ENCODE data around the gene CHRND. TPM values are rescaled to one million over a fixed set of nuclear protein-coding genes. Genes with fewer than 3 reads are reported as not detected.

The CHRND gene
- total RNA-seq, 4 donors from 2014 or later, result 49.1 to 119 (median 81.1) TPM

DNA sequence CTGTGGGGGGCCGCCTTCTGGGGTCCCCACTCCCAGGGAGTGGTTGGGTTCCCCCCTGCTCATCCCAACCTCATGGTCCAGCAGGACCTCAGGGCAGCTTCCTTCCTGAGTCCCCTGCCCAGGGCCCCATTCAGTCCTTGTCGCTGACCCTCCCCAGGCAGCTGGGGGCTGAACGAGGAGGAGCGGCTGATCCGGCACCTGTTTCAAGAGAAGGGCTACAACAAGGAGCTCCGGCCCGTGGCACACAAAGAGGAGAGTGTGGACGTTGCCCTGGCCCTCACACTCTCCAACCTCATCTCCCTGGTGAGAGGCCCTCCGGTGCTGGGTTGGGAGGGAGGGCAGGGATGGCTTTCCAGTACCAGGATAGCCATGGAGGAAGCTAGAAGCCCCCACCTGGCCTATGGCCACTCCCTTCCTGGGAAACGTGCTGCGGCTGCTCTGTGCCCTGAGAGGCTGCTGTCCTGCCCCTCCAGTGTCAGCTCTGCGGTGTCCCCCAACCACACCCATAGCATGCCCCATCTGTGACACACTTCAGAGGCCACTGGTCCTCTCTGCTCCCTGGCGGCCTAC is 497 bp downstream of the CHRND start:
- H3K4me3 ChIP-seq, result peak overlapping the region; percentile 30 to 63 (median 44)
- DNase-seq (peak in 1 of 2 donors; percentile 58), ATAC-seq (peak; percentile 5 to 12)
- in situ Hi-C loops (cut with MboI; ENCODE audit: low sequenced_read_pairs in 4 of 4) (no loop called here), intact Hi-C loops (cut with DNase I; ENCODE audit: low total_unique reads) (loop anchor here (2.0 to 10.0 kb wide), 2 partner anchors 24 to 212 kb away; partner anchors contain the start of genes EIF4E2 and TIGD1)
- no peak for TF ChIP-seq POLR2A (IDR thresholded peaks at IDR 0.05)
- TF ChIP-seq, protein P1, sequence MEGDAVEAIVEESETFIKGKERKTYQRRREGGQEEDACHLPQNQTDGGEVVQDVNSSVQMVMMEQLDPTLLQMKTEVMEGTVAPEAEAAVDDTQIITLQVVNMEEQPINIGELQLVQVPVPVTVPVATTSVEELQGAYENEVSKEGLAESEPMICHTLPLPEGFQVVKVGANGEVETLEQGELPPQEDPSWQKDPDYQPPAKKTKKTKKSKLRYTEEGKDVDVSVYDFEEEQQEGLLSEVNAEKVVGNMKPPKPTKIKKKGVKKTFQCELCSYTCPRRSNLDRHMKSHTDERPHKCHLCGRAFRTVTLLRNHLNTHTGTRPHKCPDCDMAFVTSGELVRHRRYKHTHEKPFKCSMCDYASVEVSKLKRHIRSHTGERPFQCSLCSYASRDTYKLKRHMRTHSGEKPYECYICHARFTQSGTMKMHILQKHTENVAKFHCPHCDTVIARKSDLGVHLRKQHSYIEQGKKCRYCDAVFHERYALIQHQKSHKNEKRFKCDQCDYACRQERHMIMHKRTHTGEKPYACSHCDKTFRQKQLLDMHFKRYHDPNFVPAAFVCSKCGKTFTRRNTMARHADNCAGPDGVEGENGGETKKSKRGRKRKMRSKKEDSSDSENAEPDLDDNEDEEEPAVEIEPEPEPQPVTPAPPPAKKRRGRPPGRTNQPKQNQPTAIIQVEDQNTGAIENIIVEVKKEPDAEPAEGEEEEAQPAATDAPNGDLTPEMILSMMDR (IDR thresholded peaks at IDR 0.05 in 4 of 5, conservative IDR thresholded peaks at IDR 0.05 in 1 of 5), result no peak
- H3K9me3 ChIP-seq, result no peaks in the 10 kb centered on the region
- H3K36me3 ChIP-seq, result no peaks in the 10 kb centered on the region
- H3K27ac ChIP-seq, result peak overlapping the region; percentile 90 to 97 (median 94)
- H3K27me3 ChIP-seq, result peaks cover 0 to 7% (median 0%) of the 10 kb centered on the region in 3 donors
- H3K4me1 ChIP-seq, result peaks cover 49 to 51% of the 10 kb centered on the region in 2 donors

DNA sequence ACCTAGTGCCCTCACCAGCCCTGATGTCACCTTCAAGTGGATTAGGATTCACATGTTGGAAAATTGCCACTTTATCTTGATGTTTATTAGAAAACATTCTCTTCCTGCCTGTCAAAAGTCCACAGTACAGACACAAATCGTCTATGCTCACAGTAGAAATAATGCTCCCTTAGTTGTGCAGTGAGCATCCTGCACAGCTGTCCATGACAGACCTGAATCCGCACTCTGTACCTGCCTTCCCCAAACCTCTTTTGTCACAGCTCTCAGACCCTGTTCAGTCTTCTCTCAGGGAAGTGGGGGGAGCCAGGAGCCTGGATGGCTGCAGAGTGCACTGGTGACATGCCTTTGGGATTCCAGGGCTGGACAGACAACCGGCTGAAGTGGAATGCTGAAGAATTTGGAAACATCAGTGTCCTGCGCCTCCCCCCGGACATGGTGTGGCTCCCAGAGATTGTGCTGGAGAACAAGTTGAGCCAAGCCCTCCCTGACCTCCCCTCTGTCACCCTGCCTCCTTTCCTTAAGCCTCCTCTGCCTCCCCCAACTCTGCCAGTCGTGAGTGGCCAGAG is 2.0 kb downstream of the CHRND start:
- Histone ChIP-seq H3K9me3 (no peaks in the 10 kb centered on the region), H3K4me3 (no peak overlapping the region), H3K4me1 (peaks cover 45 to 49% of the 10 kb centered on the region in 2 donors), H3K36me3 (no peaks in the 10 kb centered on the region), H3K27me3 (peaks cover 0 to 3% (median 0%) of the 10 kb centered on the region in 3 donors), H3K27ac (peak overlapping the region; percentile 90 to 97 (median 94))
- ATAC-seq, result no peak
- no peak for DNase-seq
- in situ Hi-C loops (cut with MboI; ENCODE audit: low sequenced_read_pairs in 4 of 4), result no loop called here
- intact Hi-C loops (cut with DNase I; ENCODE audit: low total_unique reads), result loop anchor here (2.0 to 10.0 kb wide), 2 partner anchors 23 to 213 kb away; partner anchors contain the start of genes EIF4E2 and TIGD1
- no peak for TF ChIP-seq POLR2A (IDR thresholded peaks at IDR 0.05)
- TF ChIP-seq, protein P1 (IDR thresholded peaks at IDR 0.05 in 4 of 5, conservative IDR thresholded peaks at IDR 0.05 in 1 of 5), result no peak

DNA sequence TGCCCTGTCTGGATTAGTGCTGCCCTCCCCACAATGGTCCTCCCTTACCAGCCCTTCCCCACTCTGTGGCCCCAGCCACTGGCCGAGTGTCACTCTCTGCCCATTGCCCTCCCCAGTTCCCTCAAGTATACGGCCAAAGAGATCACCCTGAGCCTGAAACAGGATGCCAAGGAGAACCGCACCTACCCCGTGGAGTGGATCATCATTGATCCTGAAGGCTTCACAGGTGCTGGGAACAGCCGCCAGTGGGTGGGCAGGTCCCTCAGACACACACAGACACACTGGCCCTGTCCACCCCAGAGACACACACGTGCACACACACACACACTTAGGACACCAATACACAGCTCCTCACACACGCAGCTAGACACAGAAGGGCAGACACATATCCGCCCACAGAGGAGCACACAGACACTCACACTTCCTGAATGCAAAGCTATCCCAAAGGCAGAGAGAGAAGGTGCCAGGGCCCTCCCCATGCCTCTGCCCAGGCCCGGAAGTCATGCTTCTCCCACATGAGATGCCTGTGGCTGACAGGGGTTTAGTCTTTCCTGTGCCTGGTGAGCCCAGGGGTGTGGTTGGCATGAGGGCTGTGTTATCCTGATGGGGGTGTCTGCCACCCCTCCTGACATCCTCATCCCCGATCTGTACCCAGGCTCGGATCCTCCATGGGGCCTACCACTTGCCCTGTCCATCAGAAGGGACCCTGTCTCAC is 2.9 kb downstream of the CHRND start:
- Histone ChIP-seq H3K27ac (peak overlapping the region; percentile 90 to 97 (median 94)), H3K4me1 (peaks cover 39 to 49% of the 10 kb centered on the region in 2 donors), H3K27me3 (no peaks in the 10 kb centered on the region), H3K9me3 (no peaks in the 10 kb centered on the region), H3K4me3 (no peak overlapping the region), H3K36me3 (no peaks in the 10 kb centered on the region)
- ATAC-seq (peak; percentile 27 to 51), DNase-seq (peak; percentile 68 to 69)
- TF ChIP-seq, protein P1 (IDR thresholded peaks at IDR 0.05 in 4 of 5, conservative IDR thresholded peaks at IDR 0.05 in 1 of 5), result no peak
- TF ChIP-seq POLR2A (IDR thresholded peaks at IDR 0.05), result peak in 1 of 2 donors; percentile 36
- in situ Hi-C loops (cut with MboI; ENCODE audit: low sequenced_read_pairs in 4 of 4), result no loop called here
- intact Hi-C loops (cut with DNase I; ENCODE audit: low total_unique reads), result loop anchor here (10.0 kb wide), 1 partner anchor 214 kb away; no protein-coding TSS in a partner anchor

DNA sequence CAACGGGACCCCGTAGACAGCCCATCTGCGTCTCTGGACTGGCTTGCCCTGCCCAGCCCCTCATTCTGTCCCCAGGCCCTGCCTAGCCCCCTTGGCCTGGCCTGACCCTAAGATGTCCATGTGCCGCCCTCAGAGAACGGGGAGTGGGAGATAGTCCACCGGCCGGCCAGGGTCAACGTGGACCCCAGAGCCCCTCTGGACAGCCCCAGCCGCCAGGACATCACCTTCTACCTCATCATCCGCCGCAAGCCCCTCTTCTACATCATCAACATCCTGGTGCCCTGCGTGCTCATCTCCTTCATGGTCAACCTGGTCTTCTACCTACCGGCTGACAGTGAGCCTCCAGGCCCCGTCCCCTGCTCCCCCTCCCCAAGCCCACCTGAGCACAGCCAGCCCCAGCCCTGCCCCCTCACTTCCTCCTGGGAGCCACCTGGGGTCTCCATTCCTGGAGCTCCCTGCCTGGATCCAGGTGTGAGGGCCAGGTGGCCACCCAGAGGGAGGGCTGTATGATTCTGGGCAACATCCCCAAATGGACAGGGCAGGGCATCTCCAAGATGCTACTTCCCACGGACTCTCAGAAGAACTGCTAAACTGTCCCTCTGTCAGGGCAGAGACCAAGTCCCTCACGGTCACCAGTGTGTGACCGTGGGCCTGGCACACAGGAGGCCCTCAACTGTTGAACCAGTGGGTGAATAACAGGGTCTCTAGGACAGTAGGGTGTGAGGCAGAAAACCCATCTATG is 4.0 kb downstream of the CHRND start:
- in situ Hi-C loops (cut with MboI; ENCODE audit: low sequenced_read_pairs in 4 of 4) (no loop called here), intact Hi-C loops (cut with DNase I; ENCODE audit: low total_unique reads) (loop anchor here (10.0 kb wide), 1 partner anchor 215 kb away; no protein-coding TSS in a partner anchor)
- Histone ChIP-seq H3K4me1 (peaks cover 31 to 43% of the 10 kb centered on the region in 2 donors), H3K27ac (peak overlapping the region; percentile 90 to 97 (median 94)), H3K36me3 (peaks cover 0 to 3% of the 10 kb centered on the region in 2 donors), H3K27me3 (no peaks in the 10 kb centered on the region), H3K9me3 (no peaks in the 10 kb centered on the region), H3K4me3 (no peak overlapping the region)
- ATAC-seq (no peak), DNase-seq (no peak)
- no peak for TF ChIP-seq POLR2A (IDR thresholded peaks at IDR 0.05)
- TF ChIP-seq, protein P1 (IDR thresholded peaks at IDR 0.05 in 4 of 5, conservative IDR thresholded peaks at IDR 0.05 in 1 of 5), result no peak
